Activated naive CD8-positive, alpha-beta T cell treated with anti-CD3 and anti-CD28 coated beads for 36 hours (primary cell): ENCODE results near the gene IREB2. TPM values are rescaled to one million over a fixed set of nuclear protein-coding genes. Genes with fewer than 3 reads are reported as not detected.

Source experiments
- DNase-seq: peaks from one replicate; pipeline ENCODE4 v3.0.0; 2021
- H3K27ac Mint-ChIP-seq: one replicate; pipeline ENCODE4 v1.8.0; 2022; ENCODE audit warnings: mild to moderate bottlenecking, moderate library complexity, mixed read lengths
- H3K27me3 Mint-ChIP-seq: one replicate; pipeline ENCODE4 v1.8.0; 2022; ENCODE audit warnings: mild to moderate bottlenecking, mixed read lengths
- H3K36me3 Mint-ChIP-seq: one replicate; pipeline ENCODE4 v1.8.0; 2021; ENCODE audit warnings: mild to moderate bottlenecking, mixed read lengths
- H3K4me1 Mint-ChIP-seq: one replicate; pipeline ENCODE4 v1.8.0; 2021; ENCODE audit warnings: mixed read lengths
- H3K4me3 Mint-ChIP-seq: one replicate; pipeline ENCODE4 v1.8.0; 2022; ENCODE audit warnings: mild to moderate bottlenecking, moderate library complexity, mixed read lengths
- H3K9me3 Mint-ChIP-seq: one replicate; pipeline ENCODE4 v1.8.0; 2022; ENCODE audit warnings: mixed read lengths
- total RNA-seq, 2 experiments: library from RNA; stranded (reverse); gene quantifications; one replicate each; pipeline ENCODE4 v1.2.3, GENCODE V29; 2021

The IREB2 gene, protein sequence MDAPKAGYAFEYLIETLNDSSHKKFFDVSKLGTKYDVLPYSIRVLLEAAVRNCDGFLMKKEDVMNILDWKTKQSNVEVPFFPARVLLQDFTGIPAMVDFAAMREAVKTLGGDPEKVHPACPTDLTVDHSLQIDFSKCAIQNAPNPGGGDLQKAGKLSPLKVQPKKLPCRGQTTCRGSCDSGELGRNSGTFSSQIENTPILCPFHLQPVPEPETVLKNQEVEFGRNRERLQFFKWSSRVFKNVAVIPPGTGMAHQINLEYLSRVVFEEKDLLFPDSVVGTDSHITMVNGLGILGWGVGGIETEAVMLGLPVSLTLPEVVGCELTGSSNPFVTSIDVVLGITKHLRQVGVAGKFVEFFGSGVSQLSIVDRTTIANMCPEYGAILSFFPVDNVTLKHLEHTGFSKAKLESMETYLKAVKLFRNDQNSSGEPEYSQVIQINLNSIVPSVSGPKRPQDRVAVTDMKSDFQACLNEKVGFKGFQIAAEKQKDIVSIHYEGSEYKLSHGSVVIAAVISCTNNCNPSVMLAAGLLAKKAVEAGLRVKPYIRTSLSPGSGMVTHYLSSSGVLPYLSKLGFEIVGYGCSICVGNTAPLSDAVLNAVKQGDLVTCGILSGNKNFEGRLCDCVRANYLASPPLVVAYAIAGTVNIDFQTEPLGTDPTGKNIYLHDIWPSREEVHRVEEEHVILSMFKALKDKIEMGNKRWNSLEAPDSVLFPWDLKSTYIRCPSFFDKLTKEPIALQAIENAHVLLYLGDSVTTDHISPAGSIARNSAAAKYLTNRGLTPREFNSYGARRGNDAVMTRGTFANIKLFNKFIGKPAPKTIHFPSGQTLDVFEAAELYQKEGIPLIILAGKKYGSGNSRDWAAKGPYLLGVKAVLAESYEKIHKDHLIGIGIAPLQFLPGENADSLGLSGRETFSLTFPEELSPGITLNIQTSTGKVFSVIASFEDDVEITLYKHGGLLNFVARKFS
- total RNA-seq, result 10 to 100 TPM; 68.2 to 69.4 TPM

DNA sequence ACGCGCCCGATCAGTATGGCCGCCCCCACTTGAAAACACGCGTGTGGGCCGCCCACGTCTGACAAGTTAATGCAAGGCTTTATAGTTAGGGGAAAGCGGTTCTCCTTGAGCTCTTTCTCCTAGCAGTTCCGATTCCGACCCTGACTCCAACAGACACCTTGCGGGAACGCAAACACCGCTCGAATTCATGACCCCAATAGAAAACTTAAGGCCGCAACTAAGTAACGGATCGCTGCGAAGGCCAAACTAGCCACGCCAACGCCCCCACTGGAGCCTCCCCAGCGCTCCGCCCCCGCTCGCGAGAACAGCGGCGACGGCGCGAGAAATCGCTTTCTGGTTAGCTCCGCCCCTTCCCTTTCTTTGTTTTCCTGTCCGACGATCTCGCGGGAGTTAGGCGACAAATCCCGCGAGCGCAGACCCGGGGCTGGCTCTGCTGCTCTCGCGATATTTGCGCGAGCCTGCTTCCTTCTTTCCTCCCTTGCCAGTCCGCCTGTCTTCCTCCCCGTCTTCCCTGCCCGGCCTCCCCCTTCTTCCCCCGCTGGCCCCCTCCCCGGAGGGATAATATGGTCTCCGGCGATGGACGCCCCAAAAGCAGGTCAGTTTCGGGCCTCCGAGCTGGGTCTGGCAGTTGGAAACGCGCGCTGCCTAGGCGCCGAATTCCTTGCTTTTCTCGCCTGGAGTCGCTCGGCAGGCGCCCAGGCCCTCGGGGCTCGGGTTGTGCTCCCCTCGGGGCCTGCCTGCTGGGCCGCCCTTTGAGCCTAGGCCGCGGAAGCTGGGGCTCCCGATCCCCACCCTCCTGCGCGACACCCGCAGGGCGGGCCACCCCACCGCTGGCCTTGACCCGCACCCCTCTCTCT lies at the start of gene IREB2:
Gene IREB2, plus strand, starts transcription at position 455 of the 857 bp plus-strand sequence. Its CDS starts 122 bp downstream, at position 577.
- peak; percentile 97 for DNase-seq
- peak within 1 kb of the TSS; percentile 98 for H3K27ac Mint-ChIP-seq
- H3K4me1 Mint-ChIP-seq, result peaks cover 37% of the 10 kb centered on the region
- H3K36me3 Mint-ChIP-seq, result peaks cover 23% of the 10 kb centered on the region
- no peaks in the 10 kb centered on the region for H3K27me3 Mint-ChIP-seq
- H3K9me3 Mint-ChIP-seq, result no peaks in the 10 kb centered on the region
- peak within 1 kb of the TSS; percentile 96 for H3K4me3 Mint-ChIP-seq

DNA sequence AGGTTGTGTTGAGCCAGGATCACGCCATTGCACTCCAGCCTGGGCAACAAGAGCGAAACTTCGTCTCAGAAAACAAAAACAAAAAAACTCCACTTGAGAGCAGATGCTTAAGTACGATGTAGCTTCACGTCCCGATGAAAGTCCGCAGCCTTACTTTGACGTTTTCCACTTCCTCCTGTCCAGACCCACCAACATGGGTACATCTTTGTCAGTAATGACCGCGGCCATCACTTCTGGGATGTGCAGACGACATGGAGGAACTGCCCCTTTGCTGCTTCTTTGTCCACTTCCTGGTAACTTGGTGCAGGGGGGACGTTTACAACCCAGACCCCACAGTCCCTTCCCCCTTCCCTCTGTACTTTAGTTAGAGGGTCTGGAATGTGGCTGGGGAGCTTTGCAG lies 49.2 kb upstream of the IREB2 start:
- no peaks in the 10 kb centered on the region for H3K36me3 Mint-ChIP-seq
- DNase-seq, result no peak
- H3K4me3 Mint-ChIP-seq, result no peak overlapping the region
- H3K4me1 Mint-ChIP-seq, result no peaks in the 10 kb centered on the region
- H3K27ac Mint-ChIP-seq, result no peak overlapping the region
- no peaks in the 10 kb centered on the region for H3K9me3 Mint-ChIP-seq
- H3K27me3 Mint-ChIP-seq, result peaks cover 16% of the 10 kb centered on the region

DNA sequence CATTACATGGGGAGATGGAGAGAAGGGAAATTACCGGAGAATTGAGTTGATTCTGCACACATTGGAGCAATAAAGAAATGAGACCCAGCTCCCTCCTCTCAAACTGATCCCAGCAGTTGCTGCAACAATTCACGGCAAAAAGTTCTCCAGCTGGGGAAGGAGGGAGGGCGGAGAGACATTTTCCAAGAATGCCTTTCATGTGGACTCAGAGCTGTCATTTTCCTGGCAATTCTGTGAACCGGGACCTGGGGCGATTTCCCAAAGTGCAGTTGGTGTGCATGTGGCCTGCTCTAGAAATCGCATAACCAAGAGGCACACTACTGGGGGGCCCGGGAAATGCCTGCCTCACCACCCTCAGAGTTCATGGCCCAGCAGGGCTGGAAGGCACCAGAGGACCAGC lies 48.7 kb upstream of the IREB2 start:
- no peaks in the 10 kb centered on the region for H3K36me3 Mint-ChIP-seq
- no peaks in the 10 kb centered on the region for H3K9me3 Mint-ChIP-seq
- no peak for DNase-seq
- H3K4me3 Mint-ChIP-seq, result no peak overlapping the region
- no peak overlapping the region for H3K27ac Mint-ChIP-seq
- H3K27me3 Mint-ChIP-seq, result peaks cover 16% of the 10 kb centered on the region
- H3K4me1 Mint-ChIP-seq, result no peaks in the 10 kb centered on the region

DNA sequence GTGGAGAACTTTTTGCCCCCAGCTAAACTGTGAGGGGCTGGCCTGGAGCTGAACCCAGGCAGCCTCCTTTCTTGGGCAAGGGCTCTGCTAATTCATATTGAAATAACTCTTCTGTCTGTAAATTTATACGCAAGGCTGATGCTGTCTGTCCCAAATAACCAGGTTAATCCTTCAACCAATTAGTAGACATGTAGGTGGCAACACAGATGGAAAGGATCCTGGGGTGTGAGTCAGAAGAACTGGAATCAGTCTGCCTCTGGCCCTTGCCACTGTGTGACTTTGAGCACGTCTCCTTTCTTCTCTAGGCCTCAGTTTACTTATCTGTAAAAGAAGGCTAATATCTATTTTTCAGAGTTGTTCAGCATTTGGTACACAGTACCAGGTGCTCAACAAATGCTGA lies 48.3 kb upstream of the IREB2 start:
- Mint-ChIP-seq H3K4me1 (no peaks in the 10 kb centered on the region), H3K27me3 (peaks cover 16% of the 10 kb centered on the region), H3K4me3 (no peak overlapping the region), H3K27ac (no peak overlapping the region), H3K9me3 (no peaks in the 10 kb centered on the region), H3K36me3 (no peaks in the 10 kb centered on the region)
- DNase-seq, result no peak

DNA sequence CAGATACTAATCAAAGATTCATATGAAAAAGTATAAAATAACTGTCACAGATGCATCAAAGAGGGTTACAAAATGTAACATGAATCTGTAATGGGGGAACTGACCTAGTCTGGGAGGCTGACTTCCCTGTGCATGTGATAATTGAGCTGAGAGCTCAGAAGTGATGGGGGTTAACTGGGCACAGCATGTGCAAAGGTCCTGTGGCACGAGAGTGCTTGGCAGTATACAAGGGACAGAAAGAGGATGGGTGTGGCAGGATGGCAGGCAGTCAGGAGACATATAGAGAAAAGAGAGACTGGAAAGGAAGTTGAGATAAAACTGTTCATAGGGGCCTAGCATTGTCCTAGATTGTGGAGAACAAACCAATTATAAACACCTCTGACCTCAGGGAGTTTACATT lies 47.8 kb upstream of the IREB2 start:
- H3K4me1 Mint-ChIP-seq, result no peaks in the 10 kb centered on the region

DNA sequence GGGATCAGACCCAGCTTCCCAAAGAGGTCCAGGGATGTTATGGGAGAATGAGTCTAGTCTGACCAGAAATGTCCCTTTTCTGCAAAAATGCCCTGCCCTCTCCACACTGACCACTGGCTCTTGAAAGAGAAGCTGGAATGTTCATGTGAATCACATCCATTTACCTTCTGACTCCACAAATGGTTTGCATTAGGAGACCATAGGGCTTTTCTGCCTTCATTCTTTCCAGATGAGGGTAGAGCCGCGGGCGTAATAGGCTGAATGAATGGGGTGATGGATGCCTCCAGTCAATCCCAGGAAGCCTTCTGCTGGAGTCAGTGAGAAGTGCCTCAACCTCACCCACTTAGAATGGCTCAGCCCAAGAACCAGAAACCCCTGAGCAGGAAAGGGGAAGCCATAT lies 47.2 kb upstream of the IREB2 start:
- Mint-ChIP-seq H3K27me3 (peaks cover 12% of the 10 kb centered on the region), H3K36me3 (no peaks in the 10 kb centered on the region), H3K27ac (no peak overlapping the region), H3K4me3 (no peak overlapping the region), H3K4me1 (no peaks in the 10 kb centered on the region), H3K9me3 (no peaks in the 10 kb centered on the region)
- DNase-seq, result no peak

More for the DNA sequence above, 47.8 kb upstream of the IREB2 start:
- H3K36me3 Mint-ChIP-seq, result no peaks in the 10 kb centered on the region
- H3K4me3 Mint-ChIP-seq, result no peak overlapping the region
- peaks cover 16% of the 10 kb centered on the region for H3K27me3 Mint-ChIP-seq
- no peak overlapping the region for H3K27ac Mint-ChIP-seq
- no peak for DNase-seq
- H3K9me3 Mint-ChIP-seq, result no peaks in the 10 kb centered on the region

DNA sequence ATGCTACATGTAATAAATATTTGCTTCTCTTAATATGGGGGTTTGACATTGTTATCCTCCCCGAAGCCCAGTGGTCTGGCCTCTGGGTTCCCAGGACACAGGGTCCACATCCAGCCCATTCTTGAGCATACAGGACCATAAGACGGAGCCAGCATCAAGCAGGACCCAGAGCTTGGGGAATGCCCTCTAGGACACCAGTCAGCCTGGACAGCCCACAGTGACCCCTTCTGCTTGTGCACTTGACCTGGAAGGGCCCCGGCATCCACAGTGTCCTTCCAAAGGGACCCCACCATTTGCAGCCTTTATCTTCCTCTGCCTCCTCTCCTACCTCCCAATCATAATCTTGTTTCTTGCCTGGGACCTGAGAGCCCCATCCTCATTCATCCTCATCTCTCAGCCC lies 46.2 kb upstream of the IREB2 start:
- Mint-ChIP-seq H3K27me3 (peaks cover 5% of the 10 kb centered on the region), H3K4me1 (no peaks in the 10 kb centered on the region), H3K9me3 (no peaks in the 10 kb centered on the region), H3K27ac (no peak overlapping the region), H3K36me3 (no peaks in the 10 kb centered on the region), H3K4me3 (no peak overlapping the region)
- no peak for DNase-seq

DNA sequence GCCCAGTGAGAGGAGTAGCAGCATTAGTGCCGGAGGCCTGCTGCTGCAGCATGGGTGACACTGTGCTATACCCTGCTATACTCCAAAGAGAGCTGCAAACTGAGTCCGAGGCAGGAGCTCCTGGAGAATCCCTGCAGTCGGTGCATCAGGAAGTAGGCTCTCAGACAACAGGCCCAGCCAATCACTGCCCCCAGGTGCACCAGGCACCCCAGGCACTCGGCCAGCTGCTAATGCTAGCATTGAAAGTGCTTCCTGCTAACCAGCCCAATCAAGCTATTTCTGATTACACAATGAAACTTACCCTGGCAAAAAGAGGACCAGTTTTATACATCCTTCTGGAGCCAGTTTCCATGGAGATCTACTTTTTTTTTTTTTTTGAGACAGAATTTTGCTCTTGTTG lies 45.6 kb upstream of the IREB2 start:
- Mint-ChIP-seq H3K27ac (no peak overlapping the region), H3K27me3 (peaks cover 4% of the 10 kb centered on the region), H3K36me3 (no peaks in the 10 kb centered on the region), H3K4me1 (no peaks in the 10 kb centered on the region), H3K4me3 (no peak overlapping the region), H3K9me3 (no peaks in the 10 kb centered on the region)
- no peak for DNase-seq

DNA sequence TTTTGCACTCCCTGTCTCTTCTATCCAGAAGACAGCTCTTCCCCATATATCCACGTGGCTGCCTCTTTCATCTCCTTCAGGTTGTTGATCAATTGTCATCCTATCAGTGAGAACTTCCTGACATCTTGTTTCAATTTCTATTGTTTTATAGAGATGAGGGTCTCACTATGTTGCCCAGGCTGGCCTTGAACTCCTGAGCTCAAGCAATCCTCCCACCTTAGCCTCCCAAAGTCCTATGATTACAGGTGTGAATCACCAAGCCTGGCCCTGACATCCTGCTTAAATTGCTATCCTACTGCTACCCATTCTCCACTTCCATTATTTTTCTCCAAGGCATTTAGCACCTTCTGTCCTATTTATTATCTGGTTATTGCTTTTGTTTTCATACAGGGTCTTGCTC lies 44.9 kb upstream of the IREB2 start:
- H3K4me1 Mint-ChIP-seq, result no peaks in the 10 kb centered on the region
- no peak overlapping the region for H3K27ac Mint-ChIP-seq
- H3K27me3 Mint-ChIP-seq, result peaks cover 4% of the 10 kb centered on the region
- no peak overlapping the region for H3K4me3 Mint-ChIP-seq
- DNase-seq, result no peak
- H3K9me3 Mint-ChIP-seq, result no peaks in the 10 kb centered on the region
- H3K36me3 Mint-ChIP-seq, result no peaks in the 10 kb centered on the region

DNA sequence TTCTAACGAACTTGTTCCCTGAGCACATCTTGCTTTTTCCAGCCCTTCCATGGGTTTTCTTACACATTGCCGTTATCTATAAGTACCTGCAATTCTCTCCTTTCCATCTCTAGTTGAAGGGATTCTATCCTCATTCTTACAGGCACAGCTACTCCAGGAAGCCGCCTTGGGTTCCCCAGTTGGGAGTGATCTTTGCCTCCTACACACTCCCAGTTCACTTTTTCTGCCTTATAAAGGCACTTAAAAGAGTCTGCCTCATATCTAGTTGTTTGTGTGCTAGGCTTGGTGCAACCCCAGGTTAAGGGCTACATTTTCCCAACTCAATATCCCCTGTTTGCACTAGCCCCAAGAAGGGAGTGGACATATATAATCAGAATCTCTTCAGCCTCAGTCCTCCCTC lies 44.0 kb upstream of the IREB2 start:
- DNase-seq, result no peak
- Mint-ChIP-seq H3K36me3 (no peaks in the 10 kb centered on the region), H3K4me3 (no peak overlapping the region), H3K9me3 (no peaks in the 10 kb centered on the region), H3K27me3 (peaks cover 4% of the 10 kb centered on the region), H3K27ac (no peak overlapping the region), H3K4me1 (no peaks in the 10 kb centered on the region)

DNA sequence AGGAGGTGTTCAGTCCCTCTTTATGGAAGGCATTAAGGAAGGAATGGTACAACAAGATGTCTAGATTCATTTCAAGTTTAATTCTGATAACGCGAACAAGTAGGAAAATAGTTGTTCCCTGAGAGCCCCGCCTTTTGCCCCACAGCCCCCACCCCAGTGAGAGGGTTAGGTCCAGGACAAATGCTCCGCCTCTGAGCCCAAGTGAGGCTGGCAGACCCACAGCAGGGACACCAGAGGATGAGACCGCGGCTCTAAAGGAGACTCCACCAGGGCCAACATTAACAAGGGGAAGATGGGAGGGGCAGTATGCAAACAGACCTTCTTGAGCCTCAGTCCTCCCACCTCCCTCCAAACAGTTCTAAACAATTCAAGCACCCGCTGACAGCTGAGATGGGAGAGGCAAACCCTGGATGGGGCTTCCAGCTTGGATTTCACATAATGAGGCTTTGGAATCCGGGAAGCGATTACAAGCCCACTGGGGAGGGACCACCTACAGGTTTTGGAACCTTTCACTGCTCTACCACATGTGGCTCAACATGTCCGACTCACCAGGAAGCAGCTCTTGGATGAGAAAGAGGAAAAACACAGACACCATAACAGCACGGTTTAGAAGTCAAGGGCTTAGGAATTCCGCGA lies 42.9 kb upstream of the IREB2 start:
- H3K9me3 Mint-ChIP-seq, result no peaks in the 10 kb centered on the region
- no peaks in the 10 kb centered on the region for H3K4me1 Mint-ChIP-seq
- H3K27ac Mint-ChIP-seq, result no peak overlapping the region
- DNase-seq, result no peak
- H3K27me3 Mint-ChIP-seq, result peaks cover 4% of the 10 kb centered on the region
- H3K36me3 Mint-ChIP-seq, result no peaks in the 10 kb centered on the region
- no peak overlapping the region for H3K4me3 Mint-ChIP-seq

DNA sequence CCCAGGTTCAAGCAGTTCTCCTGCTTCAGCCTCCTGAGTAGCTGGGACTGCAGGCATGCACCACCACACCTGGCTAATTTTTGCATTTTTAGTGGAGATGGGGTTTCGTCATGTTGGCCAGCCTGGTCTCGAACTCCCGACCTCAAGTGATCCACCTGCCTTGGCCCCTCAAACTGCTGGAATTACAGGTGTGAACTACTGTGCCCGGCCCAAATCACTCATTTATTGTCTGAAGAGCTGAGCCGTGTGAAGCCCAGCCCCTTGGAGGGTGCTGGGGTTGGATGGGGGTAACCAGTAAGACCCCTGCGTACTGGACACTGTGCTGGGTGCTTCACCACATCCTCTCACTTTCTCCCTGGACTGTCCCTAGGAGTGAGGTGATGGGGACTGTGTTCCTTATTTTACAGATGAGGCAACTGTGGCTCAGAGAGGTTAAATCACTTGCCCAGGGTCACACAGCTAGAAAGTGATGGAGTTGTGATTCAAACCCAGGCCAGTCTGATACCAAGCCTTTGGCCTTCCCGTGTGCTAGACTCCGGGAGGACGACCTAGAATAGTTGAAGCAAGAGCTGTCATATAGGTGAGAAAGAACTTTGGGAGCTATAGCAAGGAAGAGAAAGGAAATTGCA lies 41.7 kb upstream of the IREB2 start:
- H3K27ac Mint-ChIP-seq, result no peak overlapping the region
- peaks cover 4% of the 10 kb centered on the region for H3K27me3 Mint-ChIP-seq
- H3K4me3 Mint-ChIP-seq, result no peak overlapping the region
- no peaks in the 10 kb centered on the region for H3K9me3 Mint-ChIP-seq
- DNase-seq, result no peak
- H3K4me1 Mint-ChIP-seq, result no peaks in the 10 kb centered on the region
- no peaks in the 10 kb centered on the region for H3K36me3 Mint-ChIP-seq

DNA sequence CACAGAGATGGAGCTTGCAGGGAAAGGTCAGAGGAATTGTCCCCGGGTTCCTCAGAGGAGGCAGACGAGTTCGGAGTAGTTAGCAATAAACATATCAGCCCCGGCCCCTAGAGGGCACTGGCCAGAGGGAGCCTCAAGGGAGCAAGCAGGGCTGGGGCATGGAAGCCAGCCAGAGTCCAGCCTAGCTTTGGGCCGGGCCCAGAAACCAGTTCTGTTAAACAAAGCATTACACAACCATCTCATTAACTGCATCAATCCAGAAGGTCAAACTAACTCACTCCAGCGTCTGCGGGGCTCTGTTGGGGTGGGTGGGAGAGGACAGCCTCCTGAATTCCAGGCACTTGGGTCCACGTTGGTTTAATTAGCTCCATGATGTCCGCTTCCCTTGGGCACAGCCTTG lies 41.0 kb upstream of the IREB2 start:
- Mint-ChIP-seq H3K27me3 (peaks cover 2% of the 10 kb centered on the region), H3K4me1 (no peaks in the 10 kb centered on the region), H3K36me3 (no peaks in the 10 kb centered on the region), H3K27ac (no peak overlapping the region), H3K9me3 (no peaks in the 10 kb centered on the region), H3K4me3 (no peak overlapping the region)
- no peak for DNase-seq

DNA sequence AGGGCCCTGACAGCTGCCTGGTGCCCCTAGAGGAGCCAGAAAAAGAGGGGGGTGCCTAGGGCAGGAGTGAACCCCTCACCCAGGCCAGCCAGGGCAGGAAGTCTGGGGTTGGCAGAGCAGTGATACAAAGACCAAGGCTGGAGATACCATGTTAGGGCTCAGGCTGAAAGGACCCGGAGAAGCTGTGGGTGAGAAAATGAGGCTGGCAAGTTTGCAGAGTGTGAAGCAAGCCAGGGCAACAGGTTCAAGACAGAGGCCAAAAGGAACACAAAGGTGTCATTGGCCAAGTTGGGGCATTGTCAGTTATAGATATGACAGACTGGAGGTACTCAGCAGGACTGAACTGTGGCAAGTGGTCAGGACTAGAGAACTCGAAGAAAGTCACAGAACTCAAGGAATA lies 40.6 kb upstream of the IREB2 start:
- Mint-ChIP-seq H3K4me1 (no peaks in the 10 kb centered on the region), H3K27ac (no peak overlapping the region), H3K27me3 (no peaks in the 10 kb centered on the region), H3K4me3 (no peak overlapping the region), H3K36me3 (no peaks in the 10 kb centered on the region), H3K9me3 (no peaks in the 10 kb centered on the region)
- no peak for DNase-seq
